ENCODE measurements around the gene CNKSR3.

Gene CNKSR3

GRCh38 chr6:154440022-154440421 lies 70.5 kb downstream of the CNKSR3 start:
- H3K27ac ChIP-seq (replicated peaks): no peak overlapping the region
- no peak for DNase-seq (ENCODE audit: low read depth in 1 of 2, low spot score in 1 of 2)
- no peak for TF ChIP-seq REST (IDR thresholded peaks at IDR 0.05; ENCODE audit: insufficient replicate concordance, low read depth)
- TF ChIP-seq POLR2AphosphoS5 (IDR thresholded peaks at IDR 0.05; ENCODE audit: low read depth): no peak
- no peak for TF ChIP-seq GABPA (IDR thresholded peaks at IDR 0.05; ENCODE audit: low read depth)
- no peak for TF ChIP-seq SPI1 (IDR thresholded peaks at IDR 0.05; ENCODE audit: borderline replicate concordance, low read depth)
- no peak for TF ChIP-seq CTCF (IDR thresholded peaks at IDR 0.05; ENCODE audit: insufficient read depth, low read length)

GRCh38 chr6:154438882-154439415 lies 71.5 kb downstream of the CNKSR3 start:
- TF ChIP-seq REST (IDR thresholded peaks at IDR 0.05; ENCODE audit: insufficient replicate concordance, low read depth): no peak
- no peak for TF ChIP-seq POLR2AphosphoS5 (IDR thresholded peaks at IDR 0.05; ENCODE audit: low read depth)
- TF ChIP-seq SPI1 (IDR thresholded peaks at IDR 0.05; ENCODE audit: borderline replicate concordance, low read depth): no peak
- no peak for TF ChIP-seq CTCF (IDR thresholded peaks at IDR 0.05; ENCODE audit: insufficient read depth, low read length)
- TF ChIP-seq GABPA (IDR thresholded peaks at IDR 0.05; ENCODE audit: low read depth): no peak
- DNase-seq (ENCODE audit: low read depth in 1 of 2, low spot score in 1 of 2): no peak
- Histone ChIP-seq H3K27ac (replicated peaks) (no peak overlapping the region), H3K27me3 (ENCODE audit: insufficient read depth, poor library complexity, severe bottlenecking) (no peaks in the 10 kb centered on the region), H3K4me3 (replicated peaks; ENCODE audit: insufficient read depth, low read length) (no peak overlapping the region)

More at GRCh38 chr6:154440022-154440421, 70.5 kb downstream of the CNKSR3 start:
- H3K27me3 ChIP-seq (ENCODE audit: insufficient read depth, poor library complexity, severe bottlenecking): no peaks in the 10 kb centered on the region
- H3K4me3 ChIP-seq (replicated peaks; ENCODE audit: insufficient read depth, low read length): no peak overlapping the region

GRCh38 chr6:154435400-154435945 lies 75.0 kb downstream of the CNKSR3 start:
- DNase-seq (ENCODE audit: low read depth in 1 of 2, low spot score in 1 of 2): no peak
- no peak overlapping the region for H3K27ac ChIP-seq (replicated peaks)
- no peak for TF ChIP-seq SPI1 (IDR thresholded peaks at IDR 0.05; ENCODE audit: borderline replicate concordance, low read depth)
- TF ChIP-seq CTCF (IDR thresholded peaks at IDR 0.05; ENCODE audit: insufficient read depth, low read length): no peak
- TF ChIP-seq GABPA (IDR thresholded peaks at IDR 0.05; ENCODE audit: low read depth): no peak
- TF ChIP-seq POLR2AphosphoS5 (IDR thresholded peaks at IDR 0.05; ENCODE audit: low read depth): no peak
- no peak for TF ChIP-seq REST (IDR thresholded peaks at IDR 0.05; ENCODE audit: insufficient replicate concordance, low read depth)
- no peak overlapping the region for H3K4me3 ChIP-seq (replicated peaks; ENCODE audit: insufficient read depth, low read length)
- H3K27me3 ChIP-seq (ENCODE audit: insufficient read depth, poor library complexity, severe bottlenecking): no peaks in the 10 kb centered on the region

Data from HL-60 (cell line).